ENCODE data around the gene MAP3K7.

The MAP3K7 gene

GRCh38 chr6:90559931-90560330 lies 26.9 kb downstream of the MAP3K7 start:
- DNase-seq (ENCODE audit: insufficient read length, low spot score) (no peak), FAIRE-seq (no peak)
- TF ChIP-seq, protein P1, sequence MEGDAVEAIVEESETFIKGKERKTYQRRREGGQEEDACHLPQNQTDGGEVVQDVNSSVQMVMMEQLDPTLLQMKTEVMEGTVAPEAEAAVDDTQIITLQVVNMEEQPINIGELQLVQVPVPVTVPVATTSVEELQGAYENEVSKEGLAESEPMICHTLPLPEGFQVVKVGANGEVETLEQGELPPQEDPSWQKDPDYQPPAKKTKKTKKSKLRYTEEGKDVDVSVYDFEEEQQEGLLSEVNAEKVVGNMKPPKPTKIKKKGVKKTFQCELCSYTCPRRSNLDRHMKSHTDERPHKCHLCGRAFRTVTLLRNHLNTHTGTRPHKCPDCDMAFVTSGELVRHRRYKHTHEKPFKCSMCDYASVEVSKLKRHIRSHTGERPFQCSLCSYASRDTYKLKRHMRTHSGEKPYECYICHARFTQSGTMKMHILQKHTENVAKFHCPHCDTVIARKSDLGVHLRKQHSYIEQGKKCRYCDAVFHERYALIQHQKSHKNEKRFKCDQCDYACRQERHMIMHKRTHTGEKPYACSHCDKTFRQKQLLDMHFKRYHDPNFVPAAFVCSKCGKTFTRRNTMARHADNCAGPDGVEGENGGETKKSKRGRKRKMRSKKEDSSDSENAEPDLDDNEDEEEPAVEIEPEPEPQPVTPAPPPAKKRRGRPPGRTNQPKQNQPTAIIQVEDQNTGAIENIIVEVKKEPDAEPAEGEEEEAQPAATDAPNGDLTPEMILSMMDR (IDR thresholded peaks at IDR 0.05; ENCODE audit: insufficient read depth, missing control alignments): no peak

GRCh38 chr6:90557006-90557405 lies 29.9 kb downstream of the MAP3K7 start:
- no peak for FAIRE-seq
- TF ChIP-seq, protein P1 (IDR thresholded peaks at IDR 0.05; ENCODE audit: insufficient read depth, missing control alignments): no peak

GRCh38 chr6:90547991-90548390 lies 38.9 kb downstream of the MAP3K7 start:
- TF ChIP-seq, protein P1 (IDR thresholded peaks at IDR 0.05; ENCODE audit: insufficient read depth, missing control alignments): no peak
- FAIRE-seq (no peak), DNase-seq (ENCODE audit: insufficient read length, low spot score) (no peak)

More at GRCh38 chr6:90557006-90557405, 29.9 kb downstream of the MAP3K7 start:
- no peak for DNase-seq (ENCODE audit: insufficient read length, low spot score)

DNA sequence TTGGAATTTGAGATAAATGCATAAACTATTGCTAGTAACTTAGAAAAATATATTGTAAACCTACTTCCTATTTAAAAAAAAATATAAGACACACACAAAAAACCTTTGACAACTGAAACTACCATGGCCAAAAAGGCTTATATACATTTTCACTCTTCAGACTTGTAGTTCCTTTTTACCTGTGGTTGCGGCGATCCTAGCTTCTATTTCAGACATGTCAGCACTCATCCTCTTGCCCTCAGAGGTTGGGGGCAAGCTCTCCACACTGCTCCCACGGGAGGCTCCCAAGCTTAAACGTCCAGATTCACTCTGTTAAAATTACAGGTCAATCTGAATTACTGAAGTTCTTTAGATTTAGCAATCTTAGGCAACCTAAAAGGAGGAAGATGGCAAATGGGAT lies 39.8 kb downstream of the MAP3K7 start:
- FAIRE-seq (no peak), DNase-seq (ENCODE audit: insufficient read length, low spot score) (no peak)
- TF ChIP-seq, protein P1 (IDR thresholded peaks at IDR 0.05; ENCODE audit: insufficient read depth, missing control alignments): no peak

DNA sequence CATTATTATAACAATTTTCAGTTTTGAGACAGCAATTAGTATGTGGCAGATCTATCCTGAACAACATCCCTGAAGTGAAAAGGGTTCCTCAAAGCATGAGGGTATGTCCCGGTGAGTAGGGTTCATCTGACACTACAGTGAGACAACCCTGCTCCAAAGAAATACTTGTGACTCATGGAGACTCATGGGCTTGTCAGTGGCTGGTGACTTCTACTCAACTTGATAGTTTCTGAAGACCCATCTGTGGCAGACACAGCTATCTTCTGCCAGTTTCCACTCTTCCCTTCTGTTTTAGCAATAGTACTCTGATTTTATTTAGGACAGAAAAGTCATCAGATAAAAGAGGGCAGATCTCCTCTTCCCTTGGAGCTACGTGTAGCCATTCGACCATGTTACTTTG lies 41.4 kb downstream of the MAP3K7 start:
- TF ChIP-seq, protein P1 (IDR thresholded peaks at IDR 0.05; ENCODE audit: insufficient read depth, missing control alignments): no peak
- no peak for DNase-seq (ENCODE audit: insufficient read length, low spot score)
- no peak for FAIRE-seq

DNA sequence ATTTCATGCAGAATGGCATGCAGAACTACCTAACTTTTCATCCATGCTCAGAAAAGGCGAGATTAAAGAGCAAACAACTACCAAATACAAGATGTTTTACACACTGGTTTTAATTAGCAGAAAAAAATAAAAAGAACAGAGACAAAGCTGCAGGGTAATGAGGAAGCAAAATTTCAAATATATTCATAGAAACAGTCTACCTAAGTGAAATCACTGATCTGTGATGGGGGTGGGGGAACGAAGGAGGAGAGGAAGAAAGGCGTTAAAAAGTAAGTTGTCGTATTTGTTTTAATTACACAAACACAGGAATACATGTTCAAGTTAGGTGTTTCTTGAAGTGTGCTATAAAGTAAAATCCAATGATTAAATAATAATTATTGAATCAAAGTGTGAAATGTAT lies 42.1 kb downstream of the MAP3K7 start:
- TF ChIP-seq, protein P1 (IDR thresholded peaks at IDR 0.05; ENCODE audit: insufficient read depth, missing control alignments): no peak
- DNase-seq (ENCODE audit: insufficient read length, low spot score): no peak
- FAIRE-seq: no peak

DNA sequence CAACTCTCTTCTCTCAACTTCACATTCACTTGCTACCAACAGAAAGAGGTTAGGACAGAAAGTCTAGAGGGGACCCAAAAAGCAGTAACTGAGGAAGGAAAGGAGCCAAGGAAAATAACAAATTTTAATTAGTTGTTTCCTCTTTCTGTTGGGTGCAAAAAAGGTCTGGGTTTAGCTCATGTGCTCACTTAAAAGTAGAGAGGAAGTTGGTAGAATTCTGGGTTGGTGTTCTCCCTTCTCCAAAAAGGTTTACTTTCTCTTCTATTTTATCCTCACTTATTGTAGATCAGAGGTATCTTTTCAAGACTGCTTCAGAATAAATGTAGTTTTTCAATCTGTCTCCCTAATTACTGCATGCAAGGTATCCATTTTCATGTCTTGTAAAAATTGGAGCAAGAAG lies 42.8 kb downstream of the MAP3K7 start:
- DNase-seq (ENCODE audit: insufficient read length, low spot score): no peak
- TF ChIP-seq, protein P1 (IDR thresholded peaks at IDR 0.05; ENCODE audit: insufficient read depth, missing control alignments): no peak
- no peak for FAIRE-seq
